ENCODE measurements around the gene ACSM5.
"Not testable (repeated sequence)": the region's sequence is repeated elsewhere in the genome, so short reads cannot be mapped to it uniquely, and the experiment has no call there.

ACSM5 gene

DNA sequence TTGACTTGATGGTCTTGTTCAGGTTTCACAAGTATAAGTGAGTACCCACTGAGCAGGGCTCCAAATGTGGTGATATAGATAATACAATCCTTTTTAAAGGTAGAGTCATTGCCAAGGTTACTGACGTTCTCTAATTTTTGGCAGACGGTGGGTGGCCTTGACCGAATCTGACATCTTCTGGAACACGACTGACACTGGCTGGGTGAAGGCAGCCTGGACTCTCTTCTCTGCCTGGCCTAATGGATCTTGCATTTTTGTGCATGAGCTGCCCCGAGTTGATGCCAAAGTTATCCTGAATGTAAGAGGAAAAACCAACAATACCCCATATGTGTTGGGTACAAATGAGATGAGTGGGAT, 14.4 kb downstream of the ACSM5 start:
- H3K4me3 Mint-ChIP-seq, DNase-seq, H3K4me1 Mint-ChIP-seq, H3K9me3 Mint-ChIP-seq, ATAC-seq, H3K27ac Mint-ChIP-seq, H3K27me3 Mint-ChIP-seq: not testable (repeated sequence)

DNA sequence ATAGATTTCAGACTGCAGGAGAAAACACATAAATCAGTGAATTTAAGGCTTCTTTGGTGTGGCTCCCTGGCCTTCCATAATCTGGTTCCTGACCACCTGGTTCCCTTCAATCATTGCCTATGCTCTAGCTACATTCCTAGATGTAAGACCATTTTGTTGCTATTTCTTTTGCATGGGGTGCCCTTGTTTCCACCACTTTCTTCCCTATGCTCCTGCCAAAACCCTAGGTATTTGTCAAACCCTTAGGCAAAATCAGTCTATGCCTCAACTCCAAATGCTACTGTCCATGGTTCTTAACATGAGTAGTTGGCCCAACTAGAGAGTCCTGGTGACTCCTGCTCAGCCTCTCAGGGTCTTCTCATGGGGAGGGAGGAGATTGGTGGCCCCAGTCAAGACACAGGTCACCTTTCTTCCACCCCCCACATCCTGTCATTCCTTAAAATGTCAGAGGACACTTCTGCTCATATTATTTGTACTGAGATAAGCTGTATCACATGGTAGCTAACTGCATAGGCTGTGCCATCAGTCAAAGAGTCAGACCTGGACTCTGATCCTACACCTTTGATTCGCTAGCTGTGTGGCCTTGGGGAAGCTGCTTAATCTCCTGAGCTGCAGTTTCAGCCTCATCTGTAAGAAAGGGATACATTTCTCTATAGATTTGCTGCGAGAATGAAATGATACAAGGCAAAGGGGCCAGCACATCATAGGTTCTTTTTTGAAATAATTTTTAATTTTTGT, 15.0 kb downstream of the ACSM5 start:
- H3K27me3 Mint-ChIP-seq = peaks cover 7% of the 10 kb centered on the region
- DNase-seq (no peak), ATAC-seq (no peak)
- H3K4me1 Mint-ChIP-seq = no peaks in the 10 kb centered on the region
- peaks cover 0 to 4% of the 10 kb centered on the region in 2 donors for H3K9me3 Mint-ChIP-seq
- H3K27ac Mint-ChIP-seq = no peak overlapping the region
- no peak overlapping the region for H3K4me3 Mint-ChIP-seq

DNA sequence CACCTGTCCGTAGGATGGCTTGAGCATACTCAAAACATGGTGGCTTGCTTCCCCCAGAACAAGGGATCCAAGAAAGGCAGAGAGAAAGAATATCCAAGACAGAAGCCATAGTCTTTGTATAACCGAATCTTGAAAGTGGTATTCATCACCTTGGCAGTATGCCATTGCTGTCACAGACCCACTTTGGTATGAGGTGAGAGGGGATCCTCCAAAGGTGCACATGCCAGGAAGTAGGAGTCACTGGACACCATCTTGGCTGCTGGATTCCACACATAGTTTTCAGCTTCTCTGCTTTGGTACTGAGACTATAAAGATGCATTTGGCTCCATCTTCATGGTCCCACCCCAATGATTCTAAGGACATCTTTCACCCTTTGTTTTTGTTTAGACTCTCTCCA, 18.1 kb downstream of the ACSM5 start:
- not testable (repeated sequence) for ATAC-seq, DNase-seq, H3K27me3 Mint-ChIP-seq, H3K4me3 Mint-ChIP-seq, H3K4me1 Mint-ChIP-seq, H3K27ac Mint-ChIP-seq, H3K9me3 Mint-ChIP-seq

DNA sequence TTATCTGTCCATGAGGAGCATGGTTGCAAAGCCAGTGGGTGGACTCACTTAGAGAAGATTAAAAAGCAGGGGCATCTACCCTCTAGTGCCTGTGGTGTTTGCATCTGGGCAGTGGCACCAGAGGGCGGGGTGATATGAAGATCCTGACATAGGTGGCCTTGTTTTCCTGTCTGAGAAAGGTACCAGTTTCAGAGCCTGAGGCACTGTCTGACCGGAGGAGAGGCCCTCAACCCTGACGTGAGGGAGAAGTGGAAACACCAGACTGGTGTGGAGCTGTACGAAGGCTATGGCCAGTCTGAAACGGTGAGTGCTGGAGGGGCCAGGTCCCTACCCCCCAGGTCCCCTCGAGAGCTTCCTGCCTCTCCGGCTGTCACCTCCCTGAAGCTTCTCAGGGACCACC, 20.2 kb downstream of the ACSM5 start:
- H3K4me3 Mint-ChIP-seq, ATAC-seq, DNase-seq, H3K27ac Mint-ChIP-seq, H3K9me3 Mint-ChIP-seq, H3K27me3 Mint-ChIP-seq, H3K4me1 Mint-ChIP-seq: not testable (repeated sequence)

DNA sequence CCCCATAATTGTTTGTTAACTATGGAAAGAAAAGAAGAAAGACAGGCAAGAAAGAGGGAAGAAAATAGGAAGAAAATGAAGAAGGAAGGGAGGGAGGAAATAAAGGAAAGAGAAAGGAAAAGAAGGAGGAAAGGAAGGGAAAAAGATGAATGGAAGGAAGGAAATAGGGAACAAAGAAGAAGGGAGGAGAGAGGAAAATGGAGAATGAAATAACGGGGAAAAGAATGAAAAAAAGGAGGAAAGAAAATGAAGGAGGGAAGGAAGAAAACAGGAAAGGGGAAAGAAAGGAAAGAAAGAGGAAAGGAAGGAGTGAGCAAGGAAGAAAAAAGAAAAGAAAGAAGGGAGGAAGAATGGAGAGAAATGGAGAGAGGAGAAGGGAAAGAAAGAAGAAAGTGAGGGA, 21.1 kb downstream of the ACSM5 start:
- not testable (repeated sequence) for H3K9me3 Mint-ChIP-seq, H3K27me3 Mint-ChIP-seq, ATAC-seq, H3K4me3 Mint-ChIP-seq, H3K4me1 Mint-ChIP-seq, DNase-seq
- H3K27ac Mint-ChIP-seq = peak overlapping the region in 1 of 2 donors; percentile 71

DNA sequence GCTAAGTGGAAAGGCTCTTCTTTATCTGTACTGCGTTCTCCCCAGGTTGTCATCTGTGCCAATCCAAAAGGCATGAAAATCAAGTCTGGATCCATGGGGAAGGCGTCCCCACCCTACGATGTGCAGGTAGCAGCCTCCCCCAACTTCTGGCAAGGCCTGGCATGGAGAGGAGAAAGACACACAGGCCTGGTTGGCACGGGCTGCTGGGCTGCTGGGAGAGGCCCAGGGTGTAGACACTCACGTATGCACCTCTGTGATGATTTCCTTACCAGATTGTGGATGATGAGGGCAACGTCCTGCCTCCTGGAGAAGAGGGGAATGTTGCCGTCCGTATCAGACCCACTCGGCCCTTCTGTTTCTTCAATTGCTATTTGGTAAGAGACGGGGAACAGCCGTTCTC, 21.6 kb downstream of the ACSM5 start:
- ATAC-seq (no peak), DNase-seq (no peak)
- no peak overlapping the region for H3K27ac Mint-ChIP-seq
- no peak overlapping the region for H3K4me3 Mint-ChIP-seq
- H3K27me3 Mint-ChIP-seq = no peaks in the 10 kb centered on the region
- peaks cover 0 to 4% of the 10 kb centered on the region in 2 donors for H3K9me3 Mint-ChIP-seq
- H3K4me1 Mint-ChIP-seq = no peaks in the 10 kb centered on the region

DNA sequence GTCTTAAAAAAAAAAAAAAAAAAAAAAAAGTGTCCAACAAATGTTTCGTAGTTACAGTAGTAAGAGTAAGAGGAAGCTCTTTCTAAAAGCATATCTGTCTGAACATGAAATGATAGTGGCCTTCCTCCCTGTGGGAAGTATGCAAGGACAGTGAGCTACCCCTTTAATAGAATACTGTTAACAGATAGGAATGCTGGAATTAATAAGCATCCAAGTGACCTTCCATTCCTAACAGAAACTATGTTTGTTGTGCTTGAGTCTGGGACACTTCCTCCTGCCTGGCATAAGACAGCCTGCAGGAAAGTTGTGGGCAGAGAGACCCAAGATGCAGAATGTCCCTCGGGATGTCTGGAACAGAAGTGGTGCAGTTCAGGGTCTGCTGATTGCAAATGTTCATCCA, 29.6 kb downstream of the ACSM5 start:
- DNase-seq, H3K9me3 Mint-ChIP-seq, H3K4me1 Mint-ChIP-seq, H3K27ac Mint-ChIP-seq, H3K4me3 Mint-ChIP-seq, H3K27me3 Mint-ChIP-seq, ATAC-seq: not testable (repeated sequence)

DNA sequence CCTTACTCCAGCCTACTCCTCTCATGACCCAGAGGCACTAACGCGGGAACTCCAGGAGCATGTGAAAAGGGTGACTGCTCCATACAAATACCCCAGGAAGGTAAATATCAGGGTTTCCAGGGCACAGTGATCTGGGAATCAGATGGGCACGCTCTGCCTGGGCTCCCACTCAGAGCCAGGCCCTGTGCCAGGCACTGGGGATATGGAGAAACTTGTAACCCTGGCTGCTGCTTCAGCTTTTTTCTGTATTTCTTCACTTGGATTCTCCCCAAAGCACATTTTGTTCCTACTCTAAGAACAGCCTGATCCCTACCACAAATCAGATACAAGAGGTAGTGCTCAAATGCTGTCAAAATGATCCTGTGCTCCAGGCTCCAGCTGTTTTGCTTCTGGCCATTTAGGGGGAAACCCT, 30.5 kb downstream of the ACSM5 start:
- not testable (repeated sequence) for H3K4me3 Mint-ChIP-seq, H3K9me3 Mint-ChIP-seq, ATAC-seq, H3K27ac Mint-ChIP-seq, DNase-seq, H3K4me1 Mint-ChIP-seq, H3K27me3 Mint-ChIP-seq

DNA sequence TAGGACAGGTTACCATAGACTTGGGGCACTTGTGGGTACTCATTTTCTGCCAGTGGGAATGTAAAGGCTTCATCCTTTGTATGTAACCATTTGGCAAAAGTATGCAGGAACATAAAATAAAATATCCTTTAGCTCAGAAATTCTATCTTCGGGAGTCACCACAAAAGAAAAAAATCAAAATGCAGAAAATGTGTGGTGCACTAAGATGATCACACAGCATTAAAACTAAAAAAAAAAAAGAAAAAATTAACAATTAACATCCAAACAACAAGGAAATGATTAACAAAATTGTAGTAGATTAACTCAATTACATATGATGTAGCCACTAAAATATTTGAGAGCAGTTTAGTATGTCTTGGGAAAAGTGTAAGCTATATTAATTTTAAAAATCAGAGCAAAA, 31.4 kb downstream of the ACSM5 start:
- DNase-seq, H3K4me1 Mint-ChIP-seq, H3K27ac Mint-ChIP-seq, H3K27me3 Mint-ChIP-seq, H3K9me3 Mint-ChIP-seq, ATAC-seq, H3K4me3 Mint-ChIP-seq: not testable (repeated sequence)

DNA sequence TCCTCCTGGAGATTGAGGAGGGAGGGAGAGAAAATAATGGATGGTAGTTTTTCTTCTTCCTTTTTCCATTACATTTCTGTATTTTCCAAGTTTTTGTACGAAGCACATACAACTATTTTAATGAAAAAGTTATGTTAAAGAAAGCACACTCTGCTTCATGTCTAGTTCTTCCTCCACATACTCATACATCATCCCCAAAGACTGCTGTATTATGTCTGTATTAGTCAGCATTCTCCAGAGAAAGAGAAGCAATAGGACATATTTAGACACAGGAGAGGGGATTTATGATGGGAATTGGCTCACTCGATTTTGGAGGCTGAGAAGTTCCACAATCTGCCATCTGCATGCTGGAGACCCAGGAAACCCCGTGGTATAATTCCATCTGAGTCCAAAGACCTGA, 31.9 kb downstream of the ACSM5 start:
- no peaks in the 10 kb centered on the region for H3K4me1 Mint-ChIP-seq
- H3K27ac Mint-ChIP-seq = no peak overlapping the region
- no peaks in the 10 kb centered on the region for H3K27me3 Mint-ChIP-seq
- no peak for DNase-seq
- no peak overlapping the region for H3K4me3 Mint-ChIP-seq
- ATAC-seq = no peak
- H3K9me3 Mint-ChIP-seq = no peaks in the 10 kb centered on the region

DNA sequence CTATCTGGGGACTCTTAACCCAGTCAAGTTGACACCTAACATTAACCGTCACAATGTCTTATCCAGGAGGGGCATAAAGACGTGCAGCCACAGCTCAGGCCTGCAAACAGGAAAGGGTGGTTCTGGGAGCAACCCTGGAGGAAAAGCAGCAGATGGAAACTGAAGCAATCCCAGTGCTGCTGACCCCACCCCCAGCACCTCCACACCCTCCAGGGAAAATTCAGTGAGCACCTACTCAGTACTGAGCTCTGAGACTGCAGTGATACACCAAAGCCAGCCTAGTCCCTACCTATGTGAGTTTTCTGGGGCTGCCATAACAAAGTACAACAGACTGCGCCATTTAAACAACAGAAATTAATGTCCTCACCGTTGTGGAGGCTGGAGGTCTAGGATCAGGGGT, 32.5 kb downstream of the ACSM5 start:
- not testable (repeated sequence) for H3K4me1 Mint-ChIP-seq, ATAC-seq

DNA sequence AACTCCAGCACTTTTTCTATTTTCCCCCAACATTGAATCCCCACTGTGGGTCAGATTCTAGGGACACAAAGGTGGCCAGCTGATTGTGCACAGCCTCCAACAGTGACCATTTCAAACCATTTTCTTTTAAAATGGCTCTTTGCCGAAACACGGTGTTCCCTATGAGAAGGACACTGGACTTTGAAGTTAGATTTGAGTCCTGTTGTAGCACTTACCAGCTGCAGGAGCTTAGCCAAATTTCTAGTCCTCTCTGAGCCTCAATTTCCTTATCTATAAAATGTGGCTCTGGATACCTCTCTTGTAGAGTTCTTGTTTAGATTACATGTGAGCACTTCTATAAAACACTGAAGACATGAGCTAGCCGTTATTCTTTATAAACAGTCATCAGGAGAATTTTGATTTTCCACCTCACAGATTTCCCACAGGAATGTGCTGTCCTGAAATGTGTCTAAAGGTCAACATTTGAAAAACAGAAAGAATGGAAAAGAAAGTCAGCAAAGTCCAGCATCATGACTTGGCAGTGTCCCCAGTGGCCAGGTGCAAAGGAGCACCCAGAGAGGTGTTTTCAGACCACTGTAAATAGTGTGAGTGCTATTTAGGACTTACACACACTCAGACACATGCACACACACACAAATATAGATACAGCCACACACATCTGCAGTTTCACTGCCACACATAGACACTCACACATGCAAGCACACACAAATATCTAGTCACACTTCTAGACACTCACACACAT, 37.5 kb downstream of the ACSM5 start:
- H3K9me3 Mint-ChIP-seq, DNase-seq, H3K4me3 Mint-ChIP-seq, H3K27me3 Mint-ChIP-seq, ATAC-seq, H3K4me1 Mint-ChIP-seq, H3K27ac Mint-ChIP-seq: not testable (repeated sequence)

More for the DNA sequence above, 32.5 kb downstream of the ACSM5 start:
- H3K9me3 Mint-ChIP-seq, DNase-seq, H3K27me3 Mint-ChIP-seq, H3K27ac Mint-ChIP-seq, H3K4me3 Mint-ChIP-seq: not testable (repeated sequence)

DNA sequence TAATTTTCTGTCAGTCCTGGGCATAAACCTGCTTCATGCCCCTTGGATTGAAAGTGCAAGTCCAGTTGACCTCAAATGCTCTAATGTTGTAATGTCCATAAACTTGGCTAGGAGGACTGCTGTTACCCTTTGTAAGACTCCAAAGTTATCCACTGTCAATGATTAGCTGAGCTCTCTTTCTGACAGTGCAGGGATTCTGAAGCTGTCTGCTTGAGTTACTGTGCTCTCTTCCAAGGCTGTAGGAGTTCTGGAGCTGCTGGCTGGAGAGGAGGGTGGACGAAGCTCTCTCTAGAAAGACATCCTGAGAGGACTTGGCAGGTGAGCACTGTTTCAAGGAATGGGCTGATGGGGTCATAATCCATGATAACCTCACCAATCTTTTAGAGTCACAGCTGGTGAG, 42.0 kb downstream of the ACSM5 start, which contains the start of gene ACSM2A:
ACSM2A (plus strand) TSS at position 158 of the 400 bp plus-strand sequence. CDS start 8,594 bp downstream, outside the sequence.
- DNase-seq, H3K9me3 Mint-ChIP-seq, H3K4me1 Mint-ChIP-seq, H3K4me3 Mint-ChIP-seq, H3K27me3 Mint-ChIP-seq, H3K27ac Mint-ChIP-seq, ATAC-seq: not testable (repeated sequence)

DNA sequence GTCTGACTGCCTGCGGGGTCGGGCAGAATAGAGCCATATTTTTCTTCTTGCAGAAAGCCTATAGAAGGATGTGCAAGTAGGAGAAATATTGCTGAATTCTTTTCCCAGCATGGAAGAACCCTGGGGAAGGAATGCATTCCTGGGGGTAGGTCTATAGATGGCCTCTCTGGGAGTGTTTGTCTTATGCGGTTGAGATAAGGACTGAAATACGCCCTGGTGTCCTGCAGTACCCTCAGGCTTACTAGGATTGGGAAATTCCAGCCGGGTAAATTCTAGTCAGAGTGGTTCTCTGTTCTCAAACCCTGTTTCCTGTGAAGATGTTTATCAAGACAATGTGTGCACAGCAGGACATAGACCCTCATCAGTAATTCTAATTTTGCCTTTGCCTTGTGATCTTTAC, 44.3 kb downstream of the ACSM5 start:
- ATAC-seq = not testable (repeated sequence)

DNA sequence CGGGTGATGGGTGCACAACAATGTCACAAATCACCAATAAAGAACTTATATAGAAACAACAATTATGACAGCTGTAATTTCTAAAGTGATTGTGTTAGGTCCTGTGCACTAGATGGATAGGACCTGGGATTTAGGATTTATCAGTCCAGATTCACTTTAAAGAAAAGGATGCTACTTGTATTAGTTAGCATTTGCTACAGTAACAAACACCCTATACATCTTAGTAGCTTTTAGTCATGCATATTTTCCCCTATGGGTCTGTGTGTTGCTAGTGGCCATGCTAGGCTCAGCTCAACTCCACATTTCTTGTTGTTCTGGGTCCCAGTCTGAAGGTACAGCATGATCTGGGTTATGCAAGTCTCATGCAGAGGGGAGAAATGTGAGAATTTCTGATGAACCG, 49.9 kb downstream of the ACSM5 start:
- H3K27ac Mint-ChIP-seq, H3K27me3 Mint-ChIP-seq, ATAC-seq, H3K4me1 Mint-ChIP-seq, DNase-seq, H3K4me3 Mint-ChIP-seq, H3K9me3 Mint-ChIP-seq: not testable (repeated sequence)

More for the DNA sequence above, 44.3 kb downstream of the ACSM5 start:
- not testable (repeated sequence) for H3K27me3 Mint-ChIP-seq, H3K4me3 Mint-ChIP-seq, H3K27ac Mint-ChIP-seq, H3K4me1 Mint-ChIP-seq, H3K9me3 Mint-ChIP-seq, DNase-seq

DNA sequence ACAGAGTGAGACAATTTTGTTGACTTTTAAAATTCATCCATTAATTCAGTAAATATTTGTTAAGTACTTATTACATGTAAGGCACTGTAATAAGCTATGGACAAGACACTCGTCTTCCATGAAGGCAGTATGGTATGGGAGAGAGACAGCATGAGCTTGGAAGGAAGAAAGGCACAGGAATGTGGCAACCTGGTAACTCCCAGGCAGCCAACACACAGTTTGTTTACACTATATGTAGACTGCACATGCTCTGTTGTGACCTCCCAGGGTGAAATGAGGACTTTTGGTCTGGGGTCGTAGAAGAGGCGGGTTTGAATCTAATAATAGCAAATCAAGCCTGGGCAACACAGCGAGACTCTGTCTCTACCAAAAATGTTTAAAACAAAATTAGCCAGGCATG, 51.0 kb downstream of the ACSM5 start:
- not testable (repeated sequence) for ATAC-seq, H3K27me3 Mint-ChIP-seq, H3K27ac Mint-ChIP-seq, DNase-seq, H3K4me3 Mint-ChIP-seq, H3K4me1 Mint-ChIP-seq
- peaks cover 0 to 12% of the 10 kb centered on the region in 2 donors for H3K9me3 Mint-ChIP-seq

Measured in stimulated activated naive CD8-positive, alpha-beta T cell treated with anti-CD3 and anti-CD28 coated beads, Interleukin-15, amount 100 ng/mL, for 72 hours (primary cell).